ENCODE measurements around the gene SYT1.

Gene SYT1

GRCh38 chr12:79408689-79409088 lies 544.1 kb downstream of the SYT1 start:
- DNase-seq = no peak
- Histone ChIP-seq H3K36me3 (replicated peaks) (no peaks in the 10 kb centered on the region), H3K27ac (peak overlapping the region; percentile 81), H3K27me3 (replicated peaks) (no peaks in the 10 kb centered on the region), H3K4me3 (ENCODE audit: low read depth, low read length) (no peak overlapping the region)
- TF ChIP-seq, protein P1, sequence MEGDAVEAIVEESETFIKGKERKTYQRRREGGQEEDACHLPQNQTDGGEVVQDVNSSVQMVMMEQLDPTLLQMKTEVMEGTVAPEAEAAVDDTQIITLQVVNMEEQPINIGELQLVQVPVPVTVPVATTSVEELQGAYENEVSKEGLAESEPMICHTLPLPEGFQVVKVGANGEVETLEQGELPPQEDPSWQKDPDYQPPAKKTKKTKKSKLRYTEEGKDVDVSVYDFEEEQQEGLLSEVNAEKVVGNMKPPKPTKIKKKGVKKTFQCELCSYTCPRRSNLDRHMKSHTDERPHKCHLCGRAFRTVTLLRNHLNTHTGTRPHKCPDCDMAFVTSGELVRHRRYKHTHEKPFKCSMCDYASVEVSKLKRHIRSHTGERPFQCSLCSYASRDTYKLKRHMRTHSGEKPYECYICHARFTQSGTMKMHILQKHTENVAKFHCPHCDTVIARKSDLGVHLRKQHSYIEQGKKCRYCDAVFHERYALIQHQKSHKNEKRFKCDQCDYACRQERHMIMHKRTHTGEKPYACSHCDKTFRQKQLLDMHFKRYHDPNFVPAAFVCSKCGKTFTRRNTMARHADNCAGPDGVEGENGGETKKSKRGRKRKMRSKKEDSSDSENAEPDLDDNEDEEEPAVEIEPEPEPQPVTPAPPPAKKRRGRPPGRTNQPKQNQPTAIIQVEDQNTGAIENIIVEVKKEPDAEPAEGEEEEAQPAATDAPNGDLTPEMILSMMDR (IDR thresholded peaks at IDR 0.05; ENCODE audit: low read depth, low read length, missing control alignments) = no peak
- in situ Hi-C loops (cut with HindIII; ENCODE audit: low pct_ligation_motif_present, low sequenced_read_pairs) = loop anchor here (25.0 kb wide), 1 partner anchor 779 kb away; no protein-coding TSS in a partner anchor

DNA sequence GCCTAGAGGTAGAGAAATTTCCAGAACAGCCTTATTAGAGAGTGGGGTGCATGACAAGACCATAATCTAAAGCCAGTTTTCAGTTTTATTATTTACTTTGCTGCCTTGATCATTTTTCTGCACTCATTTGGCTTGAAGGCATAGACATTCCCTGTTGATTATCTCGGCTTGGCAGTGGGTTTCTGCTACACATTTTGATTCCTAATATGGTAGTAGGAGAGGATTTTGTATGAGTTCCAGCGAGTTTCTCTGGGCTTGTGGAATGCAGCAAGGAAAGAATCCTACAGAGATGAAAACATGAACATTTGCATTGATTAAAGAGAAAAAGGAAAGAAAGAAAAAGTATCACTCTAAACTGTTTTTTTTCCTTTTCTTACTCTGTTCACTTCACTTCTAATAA lies 545.0 kb downstream of the SYT1 start:
- TF ChIP-seq, protein P1 (IDR thresholded peaks at IDR 0.05; ENCODE audit: low read depth, low read length, missing control alignments) = no peak
- in situ Hi-C loops (cut with HindIII; ENCODE audit: low pct_ligation_motif_present, low sequenced_read_pairs) = loop anchor here (25.0 kb wide), 1 partner anchor 778 kb away; no protein-coding TSS in a partner anchor
- peak overlapping the region; percentile 81 for H3K27ac ChIP-seq
- DNase-seq = peak; percentile 72
- no peak overlapping the region for H3K4me3 ChIP-seq (ENCODE audit: low read depth, low read length)
- H3K27me3 ChIP-seq (replicated peaks) = no peaks in the 10 kb centered on the region
- H3K36me3 ChIP-seq (replicated peaks) = no peaks in the 10 kb centered on the region

GRCh38 chr12:79411791-79412190 lies 547.2 kb downstream of the SYT1 start:
- Histone ChIP-seq H3K4me3 (ENCODE audit: low read depth, low read length) (no peak overlapping the region), H3K27me3 (replicated peaks) (no peaks in the 10 kb centered on the region), H3K36me3 (replicated peaks) (no peaks in the 10 kb centered on the region), H3K27ac (no peak overlapping the region)
- TF ChIP-seq, protein P1 (IDR thresholded peaks at IDR 0.05; ENCODE audit: low read depth, low read length, missing control alignments) = no peak
- in situ Hi-C loops (cut with HindIII; ENCODE audit: low pct_ligation_motif_present, low sequenced_read_pairs) = loop anchor here (10.0 to 25.0 kb wide), 2 partner anchors 123 to 776 kb away; no protein-coding TSS in a partner anchor
- no peak for DNase-seq

DNA sequence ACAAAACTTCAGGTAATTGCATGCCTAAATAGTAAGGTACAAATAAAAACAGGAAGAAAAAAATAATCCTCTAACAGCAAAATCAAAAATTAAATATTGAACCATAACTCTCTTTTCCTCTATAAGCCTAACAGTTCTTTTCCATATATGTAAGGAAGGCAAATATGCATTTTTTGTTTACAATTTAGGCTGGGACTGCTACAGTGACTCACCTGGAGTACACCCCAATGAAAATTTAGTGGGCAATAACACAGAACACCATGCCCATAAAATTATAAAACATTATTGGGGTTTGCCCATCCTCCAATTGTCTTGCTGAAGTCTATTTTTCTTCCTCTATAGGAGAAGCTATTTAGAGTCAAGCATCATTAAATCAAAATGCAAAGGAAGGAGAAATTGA lies 549.2 kb downstream of the SYT1 start:
- no peaks in the 10 kb centered on the region for H3K36me3 ChIP-seq (replicated peaks)
- TF ChIP-seq, protein P1 (IDR thresholded peaks at IDR 0.05; ENCODE audit: low read depth, low read length, missing control alignments) = no peak
- in situ Hi-C loops (cut with HindIII; ENCODE audit: low pct_ligation_motif_present, low sequenced_read_pairs) = loop anchor here (10.0 to 25.0 kb wide), 2 partner anchors 121 to 774 kb away; no protein-coding TSS in a partner anchor
- H3K4me3 ChIP-seq (ENCODE audit: low read depth, low read length) = no peak overlapping the region
- H3K27ac ChIP-seq = no peak overlapping the region
- H3K27me3 ChIP-seq (replicated peaks) = no peaks in the 10 kb centered on the region
- DNase-seq = no peak

GRCh38 chr12:79414252-79414651 lies 549.7 kb downstream of the SYT1 start:
- in situ Hi-C loops (cut with HindIII; ENCODE audit: low pct_ligation_motif_present, low sequenced_read_pairs) = loop anchor here (10.0 to 25.0 kb wide), 2 partner anchors 121 to 773 kb away; no protein-coding TSS in a partner anchor

More at GRCh38 chr12:79414252-79414651, 549.7 kb downstream of the SYT1 start:
- Histone ChIP-seq H3K27ac (no peak overlapping the region), H3K27me3 (replicated peaks) (no peaks in the 10 kb centered on the region), H3K4me3 (ENCODE audit: low read depth, low read length) (no peak overlapping the region), H3K36me3 (replicated peaks) (no peaks in the 10 kb centered on the region)
- no peak for DNase-seq
- TF ChIP-seq, protein P1 (IDR thresholded peaks at IDR 0.05; ENCODE audit: low read depth, low read length, missing control alignments) = no peak
